ENCODE data around the gene MIPEP.
"Not testable (repeated sequence)": the region's sequence is repeated elsewhere in the genome, so short reads cannot be mapped to it uniquely, and the experiment has no call there.

The MIPEP gene

DNA sequence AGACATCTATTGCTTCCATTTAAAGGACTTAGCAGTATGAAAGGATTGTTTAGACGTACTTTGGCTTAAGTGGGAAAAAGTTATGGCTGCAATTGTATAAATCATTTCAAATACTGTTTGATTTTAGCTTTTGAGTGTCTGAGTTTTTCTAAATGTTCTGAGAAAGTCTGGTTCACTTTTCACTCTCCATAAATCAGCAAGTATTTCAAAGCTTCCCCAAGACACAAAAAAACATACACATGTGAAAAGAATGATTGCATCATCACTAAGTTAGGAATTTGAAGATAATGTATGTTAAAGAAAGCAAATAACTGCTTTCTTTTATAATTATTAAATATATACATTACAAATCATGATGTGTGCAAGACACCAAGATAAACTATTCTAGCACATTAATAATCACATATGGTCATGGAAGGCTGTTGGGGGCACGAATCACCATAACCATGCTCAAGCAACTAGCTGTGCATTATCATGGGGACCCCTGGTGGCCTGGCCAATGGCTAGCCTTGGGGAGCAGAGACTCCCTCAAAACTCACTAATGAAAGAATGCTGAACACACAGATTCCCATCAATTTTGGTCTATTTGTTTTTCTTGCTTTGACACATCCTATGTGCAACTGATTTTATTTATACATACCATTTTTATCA, 111.1 kb downstream of the MIPEP start:
- DNase-seq (ENCODE audit: insufficient read length, low spot score) (no peak), FAIRE-seq (no peak)

DNA sequence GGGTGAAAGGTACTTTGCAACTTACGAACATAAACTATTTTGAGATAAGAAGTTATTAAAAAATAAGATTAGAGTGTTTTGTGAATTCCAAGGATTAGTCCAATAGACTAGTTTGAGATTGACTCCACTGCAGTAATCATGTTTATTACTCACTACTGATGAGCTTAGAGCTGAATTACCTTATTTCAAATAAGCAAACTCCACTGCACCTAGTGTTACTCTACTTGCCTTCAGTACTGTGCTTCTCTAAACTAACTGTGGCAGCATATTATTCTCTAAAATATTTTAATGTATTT, 111.7 kb downstream of the MIPEP start:
- FAIRE-seq (no peak), DNase-seq (ENCODE audit: insufficient read length, low spot score) (no peak)

DNA sequence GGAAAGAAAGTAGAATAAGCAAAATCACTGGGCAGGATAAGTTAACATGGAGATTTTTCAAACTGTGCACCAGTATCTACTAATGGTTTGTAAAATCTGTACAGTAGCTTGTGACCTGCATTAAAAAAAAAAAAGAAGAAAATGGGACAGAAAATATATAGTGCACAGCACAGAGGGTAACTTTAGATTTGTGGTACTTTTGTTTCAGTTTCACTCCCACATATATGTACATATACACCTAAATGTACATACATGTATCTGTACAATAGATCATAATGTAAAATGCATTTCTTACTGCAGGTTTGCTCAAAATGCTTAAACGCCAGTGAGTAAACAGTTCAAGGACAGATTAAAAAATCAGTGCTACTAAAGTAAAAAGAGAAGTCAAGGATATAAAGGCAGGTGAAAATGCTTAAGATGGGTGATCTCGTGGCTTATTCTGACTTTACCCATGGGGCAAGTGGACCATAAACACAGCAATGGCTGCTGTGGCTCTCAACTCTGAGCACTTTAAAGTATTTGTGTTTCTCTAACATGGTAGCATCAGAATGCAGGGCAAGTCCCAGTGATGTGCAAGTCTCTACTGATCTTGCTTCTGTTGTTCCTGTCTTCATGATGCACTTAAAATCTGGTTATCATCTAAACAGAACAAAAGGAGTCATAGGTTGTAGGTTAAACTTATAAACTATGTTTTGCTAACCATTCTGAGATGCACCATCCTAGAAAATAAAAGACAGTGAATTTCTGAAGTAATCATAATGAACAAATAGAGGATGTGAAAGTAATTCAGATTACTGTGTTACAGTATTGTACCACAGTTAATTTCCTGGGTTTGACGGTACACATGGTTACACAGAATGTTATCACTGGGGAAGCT, 112.3 kb downstream of the MIPEP start:
- DNase-seq (ENCODE audit: insufficient read length, low spot score) (no peak), FAIRE-seq (no peak)

- DNase-seq (ENCODE audit: insufficient read length, low spot score) (no peak), FAIRE-seq (no peak)
These were observed 116.5 kb downstream of the MIPEP start for GRCh38 chr13:23772717-23773116.

- no peak for FAIRE-seq
- no peak for DNase-seq (ENCODE audit: insufficient read length, low spot score)
These were observed 117.2 kb downstream of the MIPEP start for GRCh38 chr13:23771956-23772355.

DNA sequence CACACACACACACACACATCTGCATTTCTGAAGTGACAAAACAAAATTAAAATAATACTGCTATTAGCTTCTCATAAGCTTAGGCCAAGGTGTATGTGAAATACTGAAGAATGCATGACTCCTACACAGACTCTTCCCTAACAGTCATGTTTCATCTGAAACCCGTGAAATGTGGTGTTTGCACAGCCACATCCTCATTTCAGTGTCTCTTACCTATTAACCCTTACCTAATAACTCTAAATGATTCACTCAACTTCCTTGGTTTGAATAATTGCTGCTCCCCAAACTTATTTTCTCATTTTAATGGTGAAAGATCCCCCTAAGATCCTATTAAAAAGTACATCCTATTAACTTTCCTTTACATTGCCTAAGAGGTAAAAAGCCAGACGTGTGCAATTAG, 117.6 kb downstream of the MIPEP start:
- no peak for DNase-seq (ENCODE audit: insufficient read length, low spot score)
- FAIRE-seq = no peak

- DNase-seq (ENCODE audit: insufficient read length, low spot score) = no peak
- no peak for FAIRE-seq
These were observed 118.2 kb downstream of the MIPEP start for GRCh38 chr13:23770973-23771372.

GRCh38 chr13:23770428-23770827, 118.8 kb downstream of the MIPEP start:
- FAIRE-seq = no peak
- DNase-seq (ENCODE audit: insufficient read length, low spot score) = no peak

DNA sequence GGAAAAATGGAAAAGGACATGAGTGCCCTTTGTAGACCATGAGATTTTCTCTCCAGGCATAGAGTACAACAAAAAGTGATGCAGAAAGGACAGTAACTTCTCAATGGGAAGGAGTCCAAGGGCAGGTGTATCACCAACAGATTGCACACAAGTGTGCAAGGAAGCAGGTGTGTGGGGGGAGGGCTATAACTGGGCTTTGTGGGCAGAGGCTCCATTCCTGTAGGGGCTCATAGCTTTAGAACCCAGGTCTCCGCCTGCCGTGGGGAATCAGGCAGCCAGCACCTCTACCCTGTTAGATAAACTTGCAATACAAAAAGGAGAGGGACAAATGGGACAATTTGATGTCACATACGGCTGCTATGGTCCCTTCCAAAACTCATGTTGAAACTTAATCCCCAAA, 119.8 kb downstream of the MIPEP start:
- no peak for DNase-seq (ENCODE audit: insufficient read length, low spot score)
- no peak for FAIRE-seq

DNA sequence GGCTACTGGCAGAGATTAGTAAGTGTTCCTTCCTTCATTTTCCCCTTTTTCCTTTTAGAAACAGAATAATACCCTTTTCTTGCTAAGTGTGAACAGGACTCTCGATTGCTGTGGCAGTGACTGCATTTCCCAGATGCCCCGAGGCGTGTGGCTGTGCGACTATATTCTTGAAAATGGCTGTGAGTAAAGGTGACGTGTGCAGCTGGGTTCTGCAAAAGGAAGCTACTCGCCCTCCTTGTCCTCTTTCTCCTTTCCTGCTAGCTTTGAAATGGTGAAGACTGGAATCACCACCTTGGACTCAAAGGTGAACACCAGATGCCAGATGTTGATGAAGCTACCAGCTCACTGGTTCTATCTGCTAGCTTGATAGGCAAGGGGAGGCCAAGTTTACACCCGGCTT, 121.4 kb downstream of the MIPEP start:
- DNase-seq (ENCODE audit: insufficient read length, low spot score) = no peak
- no peak for FAIRE-seq

GRCh38 chr13:23766939-23767338, 122.3 kb downstream of the MIPEP start:
- no peak for FAIRE-seq
- DNase-seq (ENCODE audit: insufficient read length, low spot score) = no peak

GRCh38 chr13:23766283-23766682, 122.9 kb downstream of the MIPEP start:
- no peak for DNase-seq (ENCODE audit: insufficient read length, low spot score)
- no peak for FAIRE-seq

- FAIRE-seq (no peak), DNase-seq (ENCODE audit: insufficient read length, low spot score) (no peak)
These were observed 123.7 kb downstream of the MIPEP start for GRCh38 chr13:23765531-23765930.

- DNase-seq (ENCODE audit: insufficient read length, low spot score) (no peak), FAIRE-seq (no peak)
These were observed 125.9 kb downstream of the MIPEP start for GRCh38 chr13:23763318-23763717.

DNA sequence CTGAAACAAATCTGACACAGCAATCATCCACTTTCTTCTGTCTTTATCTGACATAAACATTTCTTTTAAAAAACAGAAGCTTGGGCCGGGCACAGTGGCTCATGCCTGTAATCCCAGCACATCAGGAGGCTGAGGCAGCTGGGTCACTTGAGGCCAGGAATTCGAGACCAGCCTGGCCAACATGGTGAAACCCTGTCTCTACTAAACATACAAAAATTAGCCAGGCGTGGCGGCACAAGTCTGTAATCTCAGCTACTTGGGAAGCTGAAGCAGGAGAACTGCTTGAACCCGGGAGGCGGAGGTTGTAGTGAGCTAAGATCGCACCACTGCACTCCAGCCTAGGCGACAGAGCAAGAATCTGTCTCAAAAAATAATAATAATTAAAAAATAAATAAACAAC, 127.4 kb downstream of the MIPEP start:
- not testable (repeated sequence) for FAIRE-seq; DNase-seq (ENCODE audit: insufficient read length, low spot score)

DNA sequence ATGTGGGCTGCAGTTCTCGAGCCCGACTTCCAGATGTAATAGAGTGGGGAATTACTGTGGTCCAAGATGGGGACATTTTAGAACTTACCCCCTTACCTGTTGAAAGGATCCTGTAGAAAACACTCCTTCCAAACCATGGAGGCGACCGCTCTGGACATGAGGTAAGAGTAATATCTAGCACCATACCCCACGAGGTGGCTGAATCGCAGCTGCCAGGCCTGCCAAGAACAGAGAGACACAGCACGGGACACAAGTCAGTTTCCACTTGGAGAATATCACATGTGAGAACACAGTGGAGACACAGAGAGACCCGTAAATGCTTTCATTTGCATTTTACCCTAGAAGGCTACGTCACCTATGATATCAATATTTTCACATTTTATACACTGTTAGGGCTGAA, 129.2 kb downstream of the MIPEP start:
- FAIRE-seq = no peak

DNA sequence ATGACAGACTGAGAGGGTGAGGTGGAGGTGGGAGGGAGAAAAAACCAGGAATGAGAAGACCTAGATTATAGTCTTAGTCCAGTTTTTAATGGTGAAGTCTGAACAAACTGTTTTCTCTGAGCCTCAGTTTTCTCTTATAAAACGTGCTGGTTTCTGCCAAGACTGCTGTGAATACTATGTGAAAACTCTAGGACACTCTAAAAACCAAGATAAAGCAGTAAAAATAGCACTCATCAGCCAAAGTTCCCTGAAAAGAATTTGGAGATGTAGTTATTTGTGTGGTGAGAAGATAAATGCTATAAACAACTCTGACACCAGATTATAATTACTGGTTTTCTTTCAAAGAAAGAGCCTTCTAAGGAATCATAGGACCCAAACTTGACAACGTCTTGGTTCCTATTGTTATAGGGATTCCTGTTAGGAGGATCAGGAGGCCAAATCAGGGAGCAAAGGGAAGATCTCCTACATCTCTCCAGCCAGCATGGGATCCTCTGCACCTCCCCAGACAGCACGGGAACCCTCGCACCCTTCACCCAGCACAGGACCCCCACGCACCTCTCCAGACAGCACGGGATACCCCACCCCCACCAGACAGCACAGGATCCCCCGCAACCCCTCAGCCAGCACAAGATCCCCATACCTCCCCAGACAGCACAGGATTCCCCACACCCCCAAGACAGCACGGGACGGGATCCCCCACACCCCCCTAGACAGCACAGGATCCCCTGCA, 130.2 kb downstream of the MIPEP start:
- no peak for FAIRE-seq

More for the DNA sequence above, 129.2 kb downstream of the MIPEP start:
- no peak for DNase-seq (ENCODE audit: insufficient read length, low spot score)

DNA sequence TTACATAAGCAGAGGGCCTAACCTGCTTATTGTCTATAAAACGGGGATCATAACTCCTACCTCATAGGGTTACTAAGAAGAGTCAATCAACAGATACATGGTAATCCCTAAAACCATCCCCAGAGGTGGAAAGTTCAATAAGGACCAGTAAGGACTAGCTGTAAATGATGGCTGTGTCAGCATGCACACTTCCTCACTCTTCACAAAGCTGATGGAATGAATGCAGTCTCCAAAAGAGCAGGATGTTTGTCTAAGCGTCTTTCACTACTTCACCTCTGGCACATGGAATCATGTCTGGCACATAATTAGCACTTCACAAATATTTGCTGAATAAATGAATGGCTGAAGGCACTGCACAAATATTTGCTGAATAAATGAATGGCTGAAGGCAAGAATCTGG, 134.2 kb downstream of the MIPEP start:
- DNase-seq (ENCODE audit: insufficient read length, low spot score) (no peak), FAIRE-seq (no peak)

More for the DNA sequence above, 130.2 kb downstream of the MIPEP start:
- no peak for DNase-seq (ENCODE audit: insufficient read length, low spot score)

- FAIRE-seq = no peak
- DNase-seq (ENCODE audit: insufficient read length, low spot score) = no peak
These were observed 134.7 kb downstream of the MIPEP start for GRCh38 chr13:23754506-23754905.

DNA sequence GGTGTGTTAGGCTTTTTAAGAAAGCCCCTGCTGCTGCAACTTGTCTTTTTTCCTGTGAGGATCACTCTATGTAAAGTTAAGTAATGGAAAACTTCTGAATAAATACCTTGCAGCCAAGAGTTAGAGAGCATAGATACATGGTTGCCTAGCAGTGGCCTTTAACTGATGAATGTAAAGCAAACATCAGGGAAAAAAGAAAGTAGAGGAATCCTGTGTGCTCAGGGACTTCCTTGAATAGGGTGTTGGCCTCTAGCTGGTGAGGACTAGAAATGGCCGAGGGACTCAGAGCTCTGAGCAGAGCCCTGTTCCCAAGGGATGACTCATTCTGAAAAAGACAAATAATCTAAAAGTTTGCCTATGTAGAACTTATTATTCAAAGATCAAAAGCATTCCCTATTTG, 135.7 kb downstream of the MIPEP start:
- no peak for FAIRE-seq

DNA sequence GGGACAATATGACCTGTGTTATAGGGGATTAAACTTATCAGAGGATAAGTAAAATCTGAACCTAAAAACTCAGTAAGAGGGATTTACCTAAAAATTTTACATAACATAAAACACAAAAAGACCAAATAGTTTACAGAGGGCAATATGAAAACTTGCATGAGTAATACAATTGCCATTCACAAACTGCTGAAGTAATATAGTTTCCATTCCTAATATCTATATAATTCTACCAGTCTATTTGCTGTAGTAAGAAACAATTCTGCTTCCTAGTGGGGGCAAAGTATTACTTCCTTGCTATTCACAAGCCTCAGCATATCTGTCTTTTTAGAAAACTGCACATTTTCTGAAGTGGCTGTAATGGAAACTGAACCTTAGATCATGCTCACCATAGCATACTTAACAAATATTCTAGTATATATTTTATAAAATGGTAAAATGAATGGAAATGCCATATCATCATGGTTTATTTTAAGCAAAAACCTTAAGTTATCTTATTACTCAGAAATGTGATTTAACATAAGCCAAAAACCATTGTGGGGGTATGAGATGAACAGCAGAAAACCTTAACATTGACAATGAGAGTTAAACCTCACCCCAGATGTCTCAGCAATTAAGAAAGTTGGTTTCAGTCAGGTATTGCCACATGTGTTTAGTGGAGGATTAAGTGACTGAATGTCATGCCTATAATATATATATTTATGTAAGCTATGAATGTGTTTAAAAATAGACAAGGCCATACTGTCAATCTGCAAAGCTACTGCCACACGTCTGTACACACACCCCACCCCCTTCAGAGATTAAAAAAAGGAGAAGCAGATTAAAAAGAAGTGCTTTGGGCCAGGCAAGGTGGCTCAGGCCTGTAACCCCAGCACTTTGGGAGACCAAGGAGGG, 136.8 kb downstream of the MIPEP start:
- DNase-seq (ENCODE audit: insufficient read length, low spot score) = no peak
- FAIRE-seq = no peak

More for the DNA sequence above, 135.7 kb downstream of the MIPEP start:
- no peak for DNase-seq (ENCODE audit: insufficient read length, low spot score)
